ENCODE results near the gene KLHL17.
"Not testable (repeated sequence)": the region's sequence is repeated elsewhere in the genome, so short reads cannot be mapped to it uniquely, and the experiment has no call there.

KLHL17 gene

DNA sequence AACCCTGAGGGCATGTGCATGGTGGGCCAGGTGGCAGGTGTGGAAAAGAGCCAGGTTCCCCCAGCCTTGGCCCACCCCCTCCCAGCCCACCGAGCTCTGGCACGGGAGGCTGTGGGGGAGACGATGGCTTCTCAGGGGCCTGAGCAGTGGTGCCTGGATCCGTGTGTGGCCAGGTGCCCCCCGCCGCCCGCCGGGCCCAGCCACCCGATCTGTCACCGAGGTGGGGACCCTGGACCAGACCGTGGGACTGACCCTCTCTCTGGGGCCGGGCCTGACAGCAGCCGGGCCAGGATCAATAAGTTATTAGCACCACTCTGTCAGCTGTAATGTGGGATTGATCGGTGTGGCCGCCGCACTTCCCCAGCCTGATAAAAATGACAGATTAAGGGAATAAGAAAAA lies 22.9 kb upstream of the KLHL17 start:
- no peak for DNase-seq (ENCODE audit: low read depth)

DNA sequence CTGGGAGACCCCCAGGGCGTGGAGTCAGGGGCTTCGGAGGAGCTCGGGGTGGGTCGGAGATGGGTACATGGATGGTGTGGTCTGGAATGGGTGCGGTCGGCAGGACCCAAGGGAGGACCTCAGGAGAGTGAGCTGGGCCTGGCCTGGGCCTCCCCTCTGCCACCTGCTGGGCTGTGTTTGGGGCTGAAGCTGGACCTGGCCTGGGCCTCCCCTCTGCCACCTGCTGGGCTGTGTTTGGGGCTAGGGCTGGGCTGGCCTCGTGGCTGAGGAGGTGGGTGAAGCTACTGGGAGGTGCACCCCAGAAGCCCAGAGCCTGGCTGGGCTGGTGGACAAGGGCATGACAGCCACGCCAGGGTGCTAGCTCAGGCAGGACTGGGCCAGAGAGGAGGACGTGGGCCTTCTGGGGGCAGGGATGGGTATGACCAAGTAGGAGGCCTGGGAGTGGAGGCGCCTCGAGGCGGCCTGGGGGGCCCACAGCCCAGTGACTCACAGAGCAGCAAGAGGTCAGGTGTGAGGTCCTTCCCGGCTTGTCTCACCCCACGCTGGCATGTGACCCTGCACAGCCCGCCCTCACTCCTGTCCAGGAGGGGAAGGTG lies 22.2 kb upstream of the KLHL17 start:
- DNase-seq (ENCODE audit: low read depth) = no peak

GRCh38 chr1:938711-939489 lies 21.5 kb upstream of the KLHL17 start:
- DNase-seq (ENCODE audit: low read depth) = no peak

DNA sequence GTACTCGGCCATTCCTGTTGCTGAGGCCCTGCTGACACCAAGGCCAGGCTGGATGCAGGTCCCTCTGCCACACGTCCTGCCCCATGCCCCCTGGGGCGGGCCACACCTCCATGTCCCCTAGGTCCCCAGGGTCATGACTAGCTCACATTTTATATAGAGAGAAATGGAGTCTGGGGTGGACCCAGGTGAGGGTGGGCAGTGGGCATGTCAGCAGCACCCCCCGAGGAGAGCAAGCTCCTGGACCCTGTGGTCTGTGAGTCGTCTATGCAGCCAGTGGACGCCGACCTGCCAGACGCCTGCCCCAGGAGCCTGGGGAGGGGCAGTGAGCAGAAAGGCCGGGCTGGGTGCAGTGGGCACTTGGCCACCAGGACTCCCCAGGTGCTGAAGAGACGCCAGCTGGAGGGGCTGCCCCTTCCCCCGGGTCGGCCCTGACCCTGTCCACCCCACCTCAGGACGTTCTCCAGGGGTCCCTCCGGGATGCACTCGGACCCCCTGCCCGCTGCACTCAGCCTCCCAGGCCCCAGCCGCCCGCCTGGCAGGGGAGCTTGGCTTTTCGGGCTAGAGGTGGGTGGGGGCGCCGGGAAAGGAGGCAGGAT lies 20.8 kb upstream of the KLHL17 start:
- no peak for DNase-seq (ENCODE audit: low read depth)

- no peak for DNase-seq (ENCODE audit: low read depth)
Measured at GRCh38 chr1:940107-941014, 20.0 kb upstream of the KLHL17 start.

GRCh38 chr1:941015-941587 lies 19.3 kb upstream of the KLHL17 start:
- no peak for DNase-seq (ENCODE audit: low read depth)

GRCh38 chr1:941588-942383 lies 18.6 kb upstream of the KLHL17 start:
- DNase-seq (ENCODE audit: low read depth) = no peak

GRCh38 chr1:942411-942821 lies 18.0 kb upstream of the KLHL17 start:
- DNase-seq (ENCODE audit: low read depth) = no peak

DNA sequence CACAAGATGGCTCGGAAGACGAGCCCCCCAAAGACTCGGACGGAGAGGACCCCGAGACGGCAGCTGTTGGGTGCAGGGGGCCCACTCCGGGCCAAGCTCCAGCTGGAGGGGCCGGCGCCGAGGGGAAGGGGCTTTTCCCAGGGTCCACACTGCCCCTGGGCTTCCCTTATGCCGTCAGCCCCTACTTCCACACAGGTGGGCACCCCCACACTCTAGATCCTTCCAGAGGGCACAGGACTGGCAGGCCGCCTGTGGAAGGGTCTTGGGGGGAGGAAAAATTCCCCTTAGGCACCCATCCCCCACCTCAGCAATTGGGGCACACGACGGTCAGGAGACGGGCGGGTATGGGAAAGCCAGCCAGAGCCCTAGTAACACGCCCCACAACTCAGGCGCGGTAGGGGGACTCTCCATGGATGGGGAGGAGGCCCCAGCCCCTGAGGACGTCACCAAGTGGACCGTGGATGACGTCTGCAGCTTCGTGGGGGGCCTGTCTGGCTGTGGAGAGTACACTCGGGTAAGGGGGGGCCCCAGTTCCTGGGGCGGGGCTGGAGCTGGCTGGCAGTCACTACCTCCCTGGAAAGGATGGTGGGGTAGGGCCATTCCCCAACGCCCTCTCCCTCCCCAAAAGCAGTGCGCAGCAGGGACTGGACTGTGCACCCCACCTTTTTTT lies 17.4 kb upstream of the KLHL17 start:
- no peak for DNase-seq (ENCODE audit: low read depth)

GRCh38 chr1:943545-944340 lies 16.6 kb upstream of the KLHL17 start:
- no peak for DNase-seq (ENCODE audit: low read depth)

- no peak for DNase-seq (ENCODE audit: low read depth)
Measured at GRCh38 chr1:944341-945325, 15.8 kb upstream of the KLHL17 start.

DNA sequence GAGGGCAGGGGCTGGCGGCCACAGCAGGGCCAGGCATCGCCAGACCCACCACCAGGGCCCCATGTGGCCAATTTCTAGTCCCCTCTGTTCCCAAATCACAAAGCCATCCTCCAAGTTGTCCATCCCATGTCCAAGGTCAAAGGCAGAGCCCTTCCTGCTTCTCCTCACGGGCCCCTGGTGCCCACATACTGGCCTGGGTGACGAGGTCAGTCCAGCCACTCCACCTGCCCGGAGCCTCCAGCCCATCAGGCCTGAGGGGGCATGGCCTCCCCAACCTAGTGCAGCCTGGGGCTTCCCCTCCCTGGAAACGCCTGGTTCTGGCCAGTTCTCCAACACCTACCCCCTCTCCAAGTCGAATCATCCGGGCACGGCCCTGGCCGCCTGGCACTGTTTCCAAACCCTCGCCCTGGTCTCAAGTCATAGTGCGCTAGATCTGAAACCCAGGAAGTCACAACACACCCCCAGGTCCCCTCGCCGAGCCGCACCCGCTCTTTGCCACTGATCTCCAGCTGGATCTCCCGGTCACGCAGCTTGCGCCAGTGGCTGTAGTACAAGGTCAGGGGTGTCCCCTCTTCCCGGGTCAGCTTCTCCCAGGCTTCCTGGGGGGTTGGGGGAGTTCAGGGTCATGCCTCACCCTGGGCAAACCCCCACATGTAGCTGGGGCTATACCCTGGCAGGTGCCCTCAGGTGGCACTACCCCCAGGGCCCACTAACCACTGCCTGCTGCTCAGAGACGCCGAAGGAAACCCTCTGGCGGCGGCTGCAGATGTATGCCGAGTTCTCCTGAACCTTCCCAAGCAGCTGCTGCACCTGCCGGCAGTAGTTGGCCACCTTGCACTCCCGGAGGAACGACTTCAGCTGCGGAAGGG lies 14.5 kb upstream of the KLHL17 start:
- no peak for DNase-seq (ENCODE audit: low read depth)

DNA sequence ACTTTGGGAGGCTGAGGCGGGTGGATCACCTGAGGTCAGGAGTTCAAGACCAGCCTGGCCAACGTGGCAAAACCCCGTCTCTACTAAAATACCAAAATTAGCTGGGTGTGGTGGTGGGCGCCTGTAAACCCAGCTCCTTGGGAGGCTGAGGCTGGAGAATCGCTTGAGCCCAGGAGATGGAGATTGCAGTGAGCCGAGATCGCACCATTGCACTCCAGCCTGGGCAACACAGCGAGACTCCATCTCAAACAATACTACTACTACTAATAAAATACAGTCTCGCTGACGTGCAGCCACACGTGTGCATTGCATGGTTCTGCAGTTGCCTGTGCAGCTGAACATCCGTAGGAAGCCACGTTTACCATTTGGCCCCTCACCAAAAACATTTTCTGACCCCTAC lies 13.6 kb upstream of the KLHL17 start:
- DNase-seq (ENCODE audit: low read depth) = not testable (repeated sequence)

GRCh38 chr1:947958-948357 lies 12.4 kb upstream of the KLHL17 start:
- no peak for DNase-seq (ENCODE audit: low read depth)

DNA sequence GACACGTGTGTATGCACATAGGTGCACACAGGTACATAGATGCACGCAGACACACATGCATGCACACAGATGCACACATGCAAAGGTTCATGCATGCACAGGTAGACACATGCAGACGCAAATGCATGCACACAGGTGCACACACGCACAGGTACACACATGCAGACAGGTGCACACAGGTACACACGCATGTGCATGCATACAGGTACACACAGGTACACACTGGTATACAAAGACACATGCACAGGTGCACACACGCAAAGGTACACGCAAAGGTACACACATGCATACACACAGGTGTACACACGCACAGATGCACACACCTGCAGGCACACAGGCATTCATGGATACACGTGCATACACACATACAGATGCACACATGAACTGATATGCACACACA lies 10.1 kb upstream of the KLHL17 start:
- no peak for DNase-seq (ENCODE audit: low read depth)

DNA sequence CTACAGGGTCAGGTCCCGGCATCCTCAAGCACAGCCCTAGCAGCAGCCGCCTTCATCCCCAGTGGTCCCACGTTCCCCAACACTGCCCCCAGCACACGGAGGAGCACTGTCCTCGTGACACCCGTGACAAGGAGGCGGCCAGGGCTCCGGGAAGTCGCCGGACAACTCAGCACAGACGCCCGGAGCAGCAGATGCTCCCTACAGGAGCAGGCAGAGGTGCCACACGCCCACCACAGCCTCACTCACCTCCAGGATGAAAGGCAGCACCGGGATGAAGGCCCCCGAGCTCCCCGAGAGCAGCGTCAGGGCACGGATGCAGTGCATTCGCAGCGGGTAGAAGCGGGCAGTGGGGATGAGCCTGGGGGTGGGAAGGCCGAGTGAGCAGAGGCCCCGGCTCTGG lies 9.5 kb upstream of the KLHL17 start:
- no peak for DNase-seq (ENCODE audit: low read depth)

- DNase-seq (ENCODE audit: low read depth) = no peak
Measured at GRCh38 chr1:951364-951763, 9.0 kb upstream of the KLHL17 start.

GRCh38 chr1:952201-952600 lies 8.2 kb upstream of the KLHL17 start:
- DNase-seq (ENCODE audit: low read depth) = no peak
